Measurements from ENCODE around the gene PRKCH.

DNA sequence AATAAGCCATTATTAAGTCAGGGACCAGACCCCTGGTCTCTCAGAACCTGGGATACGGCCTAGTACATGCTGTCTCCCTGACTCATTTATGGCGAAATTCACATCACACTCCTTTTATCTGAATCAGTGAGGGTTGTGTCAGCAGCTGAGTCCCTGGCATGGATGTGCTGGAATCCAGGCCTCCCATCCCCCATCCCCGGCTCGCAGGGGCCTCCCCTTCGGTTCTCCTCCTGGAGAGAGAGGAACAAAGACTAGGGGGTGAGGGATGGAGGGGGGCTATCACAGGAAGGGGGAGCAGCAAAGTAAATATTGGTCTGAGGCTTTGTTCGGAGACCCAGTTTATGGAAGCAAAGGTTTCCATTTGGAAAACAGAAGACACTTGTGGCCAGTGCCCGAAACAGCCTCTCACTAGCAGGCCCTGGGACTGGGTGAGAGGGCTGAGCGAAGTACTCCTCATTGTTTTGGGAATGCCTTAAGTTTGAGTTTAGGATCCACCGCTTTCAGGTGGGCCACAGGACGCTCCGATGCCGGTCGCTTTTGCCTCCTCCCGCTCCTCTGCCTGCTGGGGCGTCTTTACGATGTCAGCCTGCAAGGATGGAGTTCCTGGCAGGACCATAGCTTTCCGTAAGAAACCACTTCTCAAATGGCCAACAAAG is 145.0 kb downstream of the PRKCH start:
- TF ChIP-seq, protein P1, sequence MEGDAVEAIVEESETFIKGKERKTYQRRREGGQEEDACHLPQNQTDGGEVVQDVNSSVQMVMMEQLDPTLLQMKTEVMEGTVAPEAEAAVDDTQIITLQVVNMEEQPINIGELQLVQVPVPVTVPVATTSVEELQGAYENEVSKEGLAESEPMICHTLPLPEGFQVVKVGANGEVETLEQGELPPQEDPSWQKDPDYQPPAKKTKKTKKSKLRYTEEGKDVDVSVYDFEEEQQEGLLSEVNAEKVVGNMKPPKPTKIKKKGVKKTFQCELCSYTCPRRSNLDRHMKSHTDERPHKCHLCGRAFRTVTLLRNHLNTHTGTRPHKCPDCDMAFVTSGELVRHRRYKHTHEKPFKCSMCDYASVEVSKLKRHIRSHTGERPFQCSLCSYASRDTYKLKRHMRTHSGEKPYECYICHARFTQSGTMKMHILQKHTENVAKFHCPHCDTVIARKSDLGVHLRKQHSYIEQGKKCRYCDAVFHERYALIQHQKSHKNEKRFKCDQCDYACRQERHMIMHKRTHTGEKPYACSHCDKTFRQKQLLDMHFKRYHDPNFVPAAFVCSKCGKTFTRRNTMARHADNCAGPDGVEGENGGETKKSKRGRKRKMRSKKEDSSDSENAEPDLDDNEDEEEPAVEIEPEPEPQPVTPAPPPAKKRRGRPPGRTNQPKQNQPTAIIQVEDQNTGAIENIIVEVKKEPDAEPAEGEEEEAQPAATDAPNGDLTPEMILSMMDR (IDR thresholded peaks at IDR 0.05; ENCODE audit: insufficient read depth, low read length), result no peak
- no peak for TF ChIP-seq POLR2AphosphoS5 (IDR thresholded peaks at IDR 0.05; ENCODE audit: low read depth)
